CD14-positive monocyte (primary cell): Measurements from ENCODE around the gene PSEN2. TPM values are rescaled to one million over a fixed set of nuclear protein-coding genes. Genes with fewer than 3 reads are reported as not detected.

ENCODE experiments used
- DNase-seq, 3 donors: peaks; one replicate each; pipeline ENCODE4 v3.0.0-alpha.2; 2011 to 2022
- H2AFZ ChIP-seq: 2 replicates; pipeline ENCODE4 v1.6.0; 2012; ENCODE audit warnings: mild to moderate bottlenecking, low read depth, low read length, inconsistent platforms; ENCODE audit not compliant: insufficient read depth, poor library complexity, severe bottlenecking
- H3K27ac ChIP-seq, 2 donors: 1 replicate in 1 of 2; 2 replicates in 1 of 2; pipeline ENCODE4 v1.5.1; 2012 to 2013; ENCODE audit warnings: low read length in 2 of 2, control low read depth in 1 of 2, inconsistent platforms in 1 of 2, low read depth in 1 of 2, mild to moderate bottlenecking in 1 of 2
- H3K27me3 ChIP-seq, 2 donors: one replicate each; pipeline versions ENCODE4 v1.6.0 to v1.6.1; 2011 to 2013; ENCODE audit warnings: low read length in 2 of 2; ENCODE audit not compliant: control insufficient read depth in 2 of 2, insufficient read depth in 2 of 2
- H3K36me3 ChIP-seq, 2 donors: replicated peaks in 1 of 2; 1 replicate in 1 of 2; 2 replicates in 1 of 2; pipeline versions ENCODE4 v1.5.1 to v1.6.1; 2012 to 2013; ENCODE audit warnings: low read length in 2 of 2, control low read depth in 1 of 2, inconsistent platforms in 1 of 2, mild to moderate bottlenecking in 1 of 2; ENCODE audit not compliant: insufficient read depth in 2 of 2, control insufficient read depth in 1 of 2
- H3K4me1 ChIP-seq, 2 donors: 1 replicate in 1 of 2; 2 replicates in 1 of 2; pipeline versions ENCODE4 v1.5.1 to v1.6.1; 2012 to 2013; ENCODE audit warnings: low read length in 2 of 2, control low read depth in 1 of 2, inconsistent platforms in 1 of 2, mild to moderate bottlenecking in 1 of 2, moderate library complexity in 1 of 2; ENCODE audit not compliant: insufficient read depth in 2 of 2, control insufficient read depth in 1 of 2
- H3K4me2 ChIP-seq: replicated peaks from 2 replicates; pipeline ENCODE3; 2012; ENCODE audit warnings: low read length, moderate library complexity, mild to moderate bottlenecking; ENCODE audit not compliant: poor library complexity, severe bottlenecking; ENCODE audit errors: extremely low read depth
- H3K4me3 ChIP-seq, 3 experiments: fragments of 200-600 bp in 1 of 3; sonication (generic) in 1 of 3; replicated peaks in 1 of 3; 1 replicate in 2 of 3; 2 replicates in 1 of 3; pipeline ENCODE4 v1.5.1; 2011 to 2013; ENCODE audit warnings: low read length in 3 of 3, mild to moderate bottlenecking in 3 of 3, control low read depth in 2 of 3, low read depth in 2 of 3, inconsistent platforms in 1 of 3, moderate library complexity in 1 of 3
- H3K79me2 ChIP-seq: 2 replicates; pipeline ENCODE4 v1.6.0; 2012; ENCODE audit warnings: mild to moderate bottlenecking, control low read depth, inconsistent platforms, low read length, moderate library complexity; ENCODE audit not compliant: insufficient read depth
- H3K9ac ChIP-seq: 2 replicates; pipeline ENCODE4 v1.6.0; 2017; ENCODE audit warnings: low read length, mild to moderate bottlenecking; ENCODE audit not compliant: insufficient read depth, poor library complexity, severe bottlenecking
- H3K9me3 ChIP-seq, 2 donors: replicated peaks in 1 of 2; 1 replicate in 1 of 2; 2 replicates in 1 of 2; pipeline versions ENCODE4 v1.5.1 to v1.6.1; 2012 to 2013; ENCODE audit warnings: low read length in 2 of 2, control low read depth in 1 of 2; ENCODE audit not compliant: control insufficient read depth in 1 of 2, insufficient read depth in 1 of 2
- H4K20me1 ChIP-seq: 2 replicates; pipeline ENCODE4 v1.6.0; 2012; ENCODE audit warnings: mild to moderate bottlenecking, low read length, control low read depth, moderate library complexity; ENCODE audit not compliant: insufficient read depth
- H3K27ac Mint-ChIP-seq, 7 donors: one replicate each; pipeline ENCODE4 v1.8.0; 2020; ENCODE audit warnings: mild to moderate bottlenecking in 7 of 7, mixed read lengths in 7 of 7, moderate library complexity in 6 of 7, inconsistent platforms in 2 of 7
- H3K27me3 Mint-ChIP-seq, 3 donors: one replicate each; pipeline ENCODE4 v1.8.0; 2021 to 2022; ENCODE audit warnings: low read depth in 3 of 3, mild to moderate bottlenecking in 3 of 3, mixed read lengths in 3 of 3, moderate library complexity in 3 of 3, inconsistent platforms in 1 of 3
- H3K36me3 Mint-ChIP-seq, 2 donors: one replicate each; pipeline ENCODE4 v1.8.0; 2020; ENCODE audit warnings: mixed read lengths in 2 of 2, inconsistent platforms in 1 of 2, mild to moderate bottlenecking in 1 of 2
- H3K4me1 Mint-ChIP-seq: one replicate; pipeline ENCODE4 v1.8.0; 2020; ENCODE audit warnings: mild to moderate bottlenecking, mixed read lengths
- H3K4me3 Mint-ChIP-seq, 2 donors: one replicate each; pipeline ENCODE4 v1.8.0; 2020; ENCODE audit warnings: mild to moderate bottlenecking in 2 of 2, mixed read lengths in 2 of 2, moderate library complexity in 1 of 2
- H3K9me3 Mint-ChIP-seq, 7 donors: one replicate each; pipeline ENCODE4 v1.8.0; 2020 to 2022; ENCODE audit warnings: mixed read lengths in 7 of 7, mild to moderate bottlenecking in 6 of 7, moderate library complexity in 6 of 7, inconsistent platforms in 2 of 7
- WGBS: methylation state at CpG from one replicate; pipeline ENCODE4 v1.1.5; 2013; ENCODE audit warnings: missing lambda C conversion rate; ENCODE audit not compliant: insufficient coverage; 5-methylcytosine and 5-hydroxymethylcytosine counted together
- intact Hi-C, 2 donors: fragments of 100-400 bp; cut with micrococcal nuclease; formaldehyde crosslinking; loops; one replicate each; pipeline versions ENCODE4 v1.15.0 to v1.15.1; 2023
- polyA plus RNA-seq, 3 donors: library from polyadenylated mRNA; depleted of rRNA in 1 of 3; unstranded in 2 of 3; stranded (reverse) in 1 of 3; fragments of 300-500 nt in 2 of 3; fragments of >200 nt in 1 of 3; fragmentation: Illumina TruSeq in 2 of 3; gene quantifications; 1 replicate in 2 of 3; 2 replicates in 1 of 3; pipeline ENCODE4 v1.2.3, GENCODE V29; 2012 to 2021
- TF ChIP-seq, protein P1 (sequence below): fragments of 200-600 bp; IDR thresholded peaks from one replicate; pipeline ENCODE4 v1.8.0; 2022; ENCODE audit warnings: antibody characterized with exemption, mild to moderate bottlenecking

The PSEN2 gene
- polyA plus RNA-seq, 3 donors, result 8.9 to 11.8 (median 11.4) TPM

- intact Hi-C loops, result no loop called here
- H3K27ac ChIP-seq, result peak overlapping the region; percentile 7 to 66
- H3K36me3 ChIP-seq, result peaks cover 0 to 8% of the 10 kb centered on the region in 2 donors
- TF ChIP-seq, protein P1, sequence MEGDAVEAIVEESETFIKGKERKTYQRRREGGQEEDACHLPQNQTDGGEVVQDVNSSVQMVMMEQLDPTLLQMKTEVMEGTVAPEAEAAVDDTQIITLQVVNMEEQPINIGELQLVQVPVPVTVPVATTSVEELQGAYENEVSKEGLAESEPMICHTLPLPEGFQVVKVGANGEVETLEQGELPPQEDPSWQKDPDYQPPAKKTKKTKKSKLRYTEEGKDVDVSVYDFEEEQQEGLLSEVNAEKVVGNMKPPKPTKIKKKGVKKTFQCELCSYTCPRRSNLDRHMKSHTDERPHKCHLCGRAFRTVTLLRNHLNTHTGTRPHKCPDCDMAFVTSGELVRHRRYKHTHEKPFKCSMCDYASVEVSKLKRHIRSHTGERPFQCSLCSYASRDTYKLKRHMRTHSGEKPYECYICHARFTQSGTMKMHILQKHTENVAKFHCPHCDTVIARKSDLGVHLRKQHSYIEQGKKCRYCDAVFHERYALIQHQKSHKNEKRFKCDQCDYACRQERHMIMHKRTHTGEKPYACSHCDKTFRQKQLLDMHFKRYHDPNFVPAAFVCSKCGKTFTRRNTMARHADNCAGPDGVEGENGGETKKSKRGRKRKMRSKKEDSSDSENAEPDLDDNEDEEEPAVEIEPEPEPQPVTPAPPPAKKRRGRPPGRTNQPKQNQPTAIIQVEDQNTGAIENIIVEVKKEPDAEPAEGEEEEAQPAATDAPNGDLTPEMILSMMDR, result no peak
- H3K4me3 ChIP-seq, result peak overlapping the region in 2 of 3 experiments; percentile 10 to 46
- Mint-ChIP-seq H3K27ac (peak overlapping the region in 6 of 7 donors; percentile 1 to 83 (median 46)), H3K9me3 (no peaks in the 10 kb centered on the region), H3K4me3 (peak overlapping the region; percentile 58 to 81), H3K27me3 (peaks cover 0 to 4% (median 2%) of the 10 kb centered on the region in 3 donors), H3K36me3 (peaks cover 22 to 39% of the 10 kb centered on the region in 2 donors), H3K4me1 (peaks cover 47% of the 10 kb centered on the region)
- no peaks in the 10 kb centered on the region for H3K9me3 ChIP-seq
- 51% methylated on average over 4 of the region's 9 CpGs for WGBS
- peak overlapping the region; percentile 63 for H2AFZ ChIP-seq
- DNase-seq, result peak in 1 of 3 donors; percentile 4
- H3K4me1 ChIP-seq, result peaks cover 39 to 47% of the 10 kb centered on the region in 2 donors
- H3K27me3 ChIP-seq, result no peaks in the 10 kb centered on the region
- H3K79me2 ChIP-seq, result no peaks in the 10 kb centered on the region
- H3K9ac ChIP-seq, result peak overlapping the region; percentile 44
- peak overlapping the region; percentile 57 for H3K4me2 ChIP-seq
- H4K20me1 ChIP-seq, result no peaks in the 10 kb centered on the region
Measured at GRCh38 chr1:226882631-226883409, 12.4 kb downstream of the PSEN2 start.

GRCh38 chr1:226883630-226884029, 13.2 kb downstream of the PSEN2 start:
- Histone ChIP-seq H3K9me3 (no peaks in the 10 kb centered on the region), H3K36me3 (peaks cover 0 to 8% of the 10 kb centered on the region in 2 donors), H3K79me2 (no peaks in the 10 kb centered on the region), H3K27ac (no peak overlapping the region), H3K9ac (no peak overlapping the region), H3K4me1 (peaks cover 39 to 47% of the 10 kb centered on the region in 2 donors), H2AFZ (no peak overlapping the region), H3K27me3 (no peaks in the 10 kb centered on the region), H4K20me1 (no peaks in the 10 kb centered on the region), H3K4me3 (no peak overlapping the region), H3K4me2 (no peak overlapping the region)
- H3K27ac Mint-ChIP-seq, result no peak overlapping the region
- no peak overlapping the region for H3K4me3 Mint-ChIP-seq
- intact Hi-C loops, result no loop called here
- H3K9me3 Mint-ChIP-seq, result no peaks in the 10 kb centered on the region
- DNase-seq, result no peak
- H3K27me3 Mint-ChIP-seq, result peaks cover 0 to 4% (median 0%) of the 10 kb centered on the region in 3 donors
- peaks cover 30 to 44% of the 10 kb centered on the region in 2 donors for H3K36me3 Mint-ChIP-seq
- WGBS, result 92% methylated on average over 15 of the region's 16 CpGs
- peaks cover 47% of the 10 kb centered on the region for H3K4me1 Mint-ChIP-seq
- TF ChIP-seq, protein P1, result no peak
